ENCODE results near the gene UTRN. TPM values are rescaled to one million over a fixed set of nuclear protein-coding genes. Genes with fewer than 3 reads are reported as not detected.

The UTRN gene
- total RNA-seq (100 to 1,000 TPM in 2 of 10 donors, 10 to 100 TPM in 8; 54.4 to 109 (median 85.5) TPM), polyA plus RNA-seq (10 to 100 TPM; 11.4 to 23.2 TPM)
- long read RNA-seq, donor 1, partial matches to known transcripts, result 9 of 23 reads
- long read RNA-seq, donor 1, other reads (novel, unspliced or antisense), result 14 of 23 reads
- long read RNA-seq, donor 2, partial matches to known transcripts, result 9 of 27 reads
- long read RNA-seq, donor 2, other reads (novel, unspliced or antisense), result 18 of 27 reads
- long read RNA-seq, donor 3, partial matches to known transcripts, result 23 of 60 reads
- long read RNA-seq, donor 3, other reads (novel, unspliced or antisense), result 37 of 60 reads

- intact Hi-C loops (cut with DNase I), result loop anchor here in 9 of 10 donors (1.0 to 10.0 kb wide), 19 partner anchors 18 to 198 kb away; partner anchors contain the start of gene STX11 (in 2 of the 9)
- ATAC-seq (peak; percentile 78 to 87 (median 85)), DNase-seq (peak; percentile 84 to 85)
- Histone ChIP-seq H3K9me3 (no peaks in the 10 kb centered on the region), H3K36me3 (peaks cover 0 to 11% (median 0%) of the 10 kb centered on the region in 9 donors), H3K27me3 (no peaks in the 10 kb centered on the region), H3K27ac (peak within 1 kb of the TSS; percentile 93 to 98 (median 96)), H3K4me1 (peaks cover 0 to 24% (median 18%) of the 10 kb centered on the region in 9 donors), H3K4me3 (peak within 1 kb of the TSS; percentile 67 to 96 (median 82))
- WGBS, 2 donors, result 0% methylated on average over 81 to 84 of the region's 84 CpGs
- TF ChIP-seq, protein P1, sequence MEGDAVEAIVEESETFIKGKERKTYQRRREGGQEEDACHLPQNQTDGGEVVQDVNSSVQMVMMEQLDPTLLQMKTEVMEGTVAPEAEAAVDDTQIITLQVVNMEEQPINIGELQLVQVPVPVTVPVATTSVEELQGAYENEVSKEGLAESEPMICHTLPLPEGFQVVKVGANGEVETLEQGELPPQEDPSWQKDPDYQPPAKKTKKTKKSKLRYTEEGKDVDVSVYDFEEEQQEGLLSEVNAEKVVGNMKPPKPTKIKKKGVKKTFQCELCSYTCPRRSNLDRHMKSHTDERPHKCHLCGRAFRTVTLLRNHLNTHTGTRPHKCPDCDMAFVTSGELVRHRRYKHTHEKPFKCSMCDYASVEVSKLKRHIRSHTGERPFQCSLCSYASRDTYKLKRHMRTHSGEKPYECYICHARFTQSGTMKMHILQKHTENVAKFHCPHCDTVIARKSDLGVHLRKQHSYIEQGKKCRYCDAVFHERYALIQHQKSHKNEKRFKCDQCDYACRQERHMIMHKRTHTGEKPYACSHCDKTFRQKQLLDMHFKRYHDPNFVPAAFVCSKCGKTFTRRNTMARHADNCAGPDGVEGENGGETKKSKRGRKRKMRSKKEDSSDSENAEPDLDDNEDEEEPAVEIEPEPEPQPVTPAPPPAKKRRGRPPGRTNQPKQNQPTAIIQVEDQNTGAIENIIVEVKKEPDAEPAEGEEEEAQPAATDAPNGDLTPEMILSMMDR (IDR thresholded peaks at IDR 0.05), result peak in 3 of 9 donors; percentile 8 to 23 (median 10)
Measured at GRCh38 chr6:144284783-144285547, at the start of gene UTRN. TSS of gene UTRN (plus strand) at chr6:144285335. CDS start at chr6:144291829, 6,494 bp downstream.

DNA sequence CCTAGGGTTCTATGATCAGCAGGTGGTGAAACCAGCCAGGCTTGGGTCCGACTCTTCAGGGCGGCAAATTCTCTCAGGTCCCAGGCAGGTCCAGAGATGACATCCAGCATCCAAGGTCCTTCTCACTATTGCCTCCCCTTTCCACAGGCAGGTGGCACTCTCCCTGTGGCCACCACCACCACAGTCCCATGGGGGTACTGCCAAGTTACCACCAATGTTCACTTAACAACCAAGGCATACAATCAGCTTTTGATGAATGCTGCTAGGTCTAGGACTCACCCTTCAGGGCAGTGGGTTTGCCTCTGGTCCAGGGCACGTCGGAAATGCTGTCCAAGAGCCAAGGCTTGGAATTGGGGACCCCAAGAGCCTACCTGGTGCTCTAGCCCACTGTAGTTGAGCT is 40.4 kb upstream of the UTRN start:
- intact Hi-C loops (cut with DNase I), result no loop called here
- Histone ChIP-seq H3K4me1 (peaks cover 0 to 9% (median 0%) of the 10 kb centered on the region in 9 donors), H3K36me3 (no peaks in the 10 kb centered on the region), H3K27me3 (no peaks in the 10 kb centered on the region), H3K27ac (no peak overlapping the region), H3K9me3 (peaks cover 0 to 16% (median 0%) of the 10 kb centered on the region in 11 donors), H3K4me3 (no peak overlapping the region)
- TF ChIP-seq, protein P1 (IDR thresholded peaks at IDR 0.05), result peak in 1 of 9 donors; percentile 14
- 98 to 99% methylated on average over 4 of the region's 4 CpGs for WGBS, 2 donors
- no peak for DNase-seq
- peak in 1 of 8 donors; percentile 22 for ATAC-seq

GRCh38 chr6:144246988-144247387 is 38.1 kb upstream of the UTRN start:
- intact Hi-C loops (cut with DNase I), result no loop called here
- WGBS, 2 donors, result 70 to 78% methylated on average over 5 of the region's 5 CpGs

DNA sequence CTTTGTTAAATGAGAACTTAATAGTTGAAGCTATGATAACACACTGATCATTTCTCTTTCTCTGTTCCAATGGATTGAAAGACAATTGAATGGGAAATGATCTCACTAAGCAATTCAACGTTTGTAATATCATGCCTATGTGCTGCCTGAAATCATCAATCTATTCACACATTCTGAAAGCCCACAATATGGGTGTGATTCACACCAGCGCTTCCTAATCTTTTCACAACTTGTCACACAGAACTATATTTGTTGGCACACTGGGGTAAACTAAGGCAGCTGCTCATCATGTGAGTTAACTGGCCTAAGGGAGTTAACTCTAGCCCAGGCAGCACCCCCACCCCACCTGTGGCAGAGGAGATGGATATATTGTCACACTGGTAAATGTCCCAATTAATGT is 37.1 kb upstream of the UTRN start:
- 60 to 66% methylated on average over 2 of the region's 2 CpGs for WGBS, 2 donors
- TF ChIP-seq, protein P1 (IDR thresholded peaks at IDR 0.05), result no peak
- Histone ChIP-seq H3K4me3 (no peak overlapping the region), H3K27me3 (no peaks in the 10 kb centered on the region), H3K9me3 (peaks cover 0 to 16% (median 0%) of the 10 kb centered on the region in 11 donors), H3K4me1 (peaks cover 0 to 12% (median 0%) of the 10 kb centered on the region in 9 donors), H3K36me3 (no peaks in the 10 kb centered on the region), H3K27ac (no peak overlapping the region)
- no peak for ATAC-seq
- no peak for DNase-seq
- intact Hi-C loops (cut with DNase I), result no loop called here

More at GRCh38 chr6:144246988-144247387, 38.1 kb upstream of the UTRN start:
- TF ChIP-seq, protein P1 (IDR thresholded peaks at IDR 0.05), result no peak
- no peaks in the 10 kb centered on the region for H3K36me3 ChIP-seq
- DNase-seq, result no peak
- ATAC-seq, result no peak
- H3K4me3 ChIP-seq, result no peak overlapping the region
- H3K4me1 ChIP-seq, result peaks cover 0 to 12% (median 0%) of the 10 kb centered on the region in 9 donors
- peaks cover 0 to 16% (median 0%) of the 10 kb centered on the region in 11 donors for H3K9me3 ChIP-seq
- H3K27me3 ChIP-seq, result no peaks in the 10 kb centered on the region
- no peak overlapping the region for H3K27ac ChIP-seq
